Measurements from ENCODE around the gene ANAPC15. TPM values are rescaled to one million over a fixed set of nuclear protein-coding genes. Genes with fewer than 3 reads are reported as not detected.
A peak's percentile ranks its signal among the peaks of the same experiment; 100 is the strongest.

Gene ANAPC15
- polyA plus RNA-seq, 1 of the 3 experiments (the other 2 are of a cell fraction), result 92.3 TPM

DNA sequence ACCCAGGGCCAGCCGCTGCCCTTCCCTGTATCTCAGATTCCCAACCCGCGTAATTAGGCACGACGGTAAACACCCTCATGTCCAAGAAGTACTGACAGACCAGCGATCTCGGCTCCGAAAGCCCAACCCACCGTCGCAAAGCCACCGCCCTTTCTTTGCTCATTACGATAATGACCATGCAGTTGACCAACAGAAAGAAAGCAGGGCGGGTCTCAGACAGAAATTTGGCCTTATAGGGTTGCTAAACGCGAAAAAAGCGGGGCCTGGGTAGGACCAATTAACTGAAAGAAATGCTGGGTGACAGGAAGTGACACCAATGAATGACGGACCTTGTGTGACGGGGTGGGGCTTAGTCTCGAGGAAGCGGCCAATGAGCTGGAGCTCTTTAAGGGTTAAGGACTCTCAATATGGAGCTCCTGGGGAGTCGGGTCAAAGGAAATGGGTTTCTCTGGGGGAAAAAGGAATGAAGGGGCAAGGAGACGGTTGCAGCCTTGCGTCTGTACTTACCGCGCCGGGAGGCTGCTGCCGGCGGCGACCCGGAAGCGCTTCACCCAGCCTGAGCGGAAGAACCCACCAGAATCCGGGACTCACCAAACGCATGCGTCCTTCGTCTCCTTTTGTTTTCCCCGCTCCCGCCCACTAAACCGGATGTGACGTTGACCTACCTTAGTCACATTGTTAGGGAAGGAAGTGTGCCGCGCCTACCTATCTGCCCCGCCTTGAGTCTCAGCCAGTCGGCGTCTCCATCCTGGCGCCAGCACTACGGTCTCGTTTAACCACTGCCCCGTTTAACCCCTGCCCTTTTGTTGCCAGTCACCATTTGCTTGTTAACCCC lies at the start of gene ANAPC15 (continued):
- TF ChIP-seq, protein P1, sequence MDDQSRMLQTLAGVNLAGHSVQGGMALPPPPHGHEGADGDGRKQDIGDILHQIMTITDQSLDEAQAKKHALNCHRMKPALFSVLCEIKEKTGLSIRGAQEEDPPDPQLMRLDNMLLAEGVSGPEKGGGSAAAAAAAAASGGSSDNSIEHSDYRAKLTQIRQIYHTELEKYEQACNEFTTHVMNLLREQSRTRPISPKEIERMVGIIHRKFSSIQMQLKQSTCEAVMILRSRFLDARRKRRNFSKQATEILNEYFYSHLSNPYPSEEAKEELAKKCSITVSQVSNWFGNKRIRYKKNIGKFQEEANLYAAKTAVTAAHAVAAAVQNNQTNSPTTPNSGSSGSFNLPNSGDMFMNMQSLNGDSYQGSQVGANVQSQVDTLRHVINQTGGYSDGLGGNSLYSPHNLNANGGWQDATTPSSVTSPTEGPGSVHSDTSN (IDR thresholded peaks at IDR 0.05), result peak; percentile 97
- TF ChIP-seq MXI1 (IDR thresholded peaks at IDR 0.05; ENCODE audit: low read depth, low read length) (peak; percentile 94), RXRA (IDR thresholded peaks at IDR 0.05; ENCODE audit: borderline replicate concordance, low read depth) (no peak), TEAD4 (IDR thresholded peaks at IDR 0.05; ENCODE audit: borderline replicate concordance, insufficient read depth) (no peak), NFIC (IDR thresholded peaks at IDR 0.05; ENCODE audit: borderline replicate concordance) (no peak), FOXM1 (IDR thresholded peaks at IDR 0.05; ENCODE audit: low read depth) (no peak), ELF1 (IDR thresholded peaks at IDR 0.05) (peak; percentile 69), CHD2 (IDR thresholded peaks at IDR 0.05; ENCODE audit: low read length, partially characterized antibody) (peak; percentile 85), EP300 (IDR thresholded peaks at IDR 0.05; ENCODE audit: borderline replicate concordance in 1 of 2, low read depth in 1 of 2, low read length in 1 of 2) (peak in 1 of 2 experiments; percentile 23; a peak in 1 of 4 replicates), POLR2AphosphoS5 (IDR thresholded peaks at IDR 0.05; ENCODE audit: low read depth, low read length) (peak; percentile 99), NRF1 (IDR thresholded peaks at IDR 0.05; ENCODE audit: low read depth, low read length) (peak; percentile 79), TAF1 (IDR thresholded peaks at IDR 0.05; ENCODE audit: borderline replicate concordance, low read depth, low read length) (peak; percentile 58)
- TF ChIP-seq, protein P2, sequence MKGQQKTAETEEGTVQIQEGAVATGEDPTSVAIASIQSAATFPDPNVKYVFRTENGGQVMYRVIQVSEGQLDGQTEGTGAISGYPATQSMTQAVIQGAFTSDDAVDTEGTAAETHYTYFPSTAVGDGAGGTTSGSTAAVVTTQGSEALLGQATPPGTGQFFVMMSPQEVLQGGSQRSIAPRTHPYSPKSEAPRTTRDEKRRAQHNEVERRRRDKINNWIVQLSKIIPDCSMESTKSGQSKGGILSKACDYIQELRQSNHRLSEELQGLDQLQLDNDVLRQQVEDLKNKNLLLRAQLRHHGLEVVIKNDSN (IDR thresholded peaks at IDR 0.05; ENCODE audit: borderline replicate concordance, low read depth), result peak; percentile 78

DNA sequence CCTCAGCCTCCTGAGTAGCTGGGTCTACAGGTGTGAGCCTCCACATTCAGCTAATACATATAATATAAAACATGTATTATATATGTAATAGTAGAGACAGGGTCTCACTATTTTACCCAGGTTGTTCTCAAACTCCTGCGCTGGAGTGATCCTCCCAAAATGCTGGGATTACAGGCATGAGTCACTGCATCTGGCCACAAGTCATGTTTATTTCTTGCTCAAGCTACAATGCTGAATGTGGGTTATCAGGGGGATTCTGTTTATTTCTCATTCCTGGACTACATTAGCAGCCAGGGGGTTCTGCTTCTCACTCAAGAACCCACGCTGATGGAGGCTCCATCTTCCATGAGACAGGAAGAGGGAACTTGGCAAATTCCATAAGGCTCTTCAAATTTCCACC lies 47.8 kb upstream of the ANAPC15 start:
- Histone ChIP-seq H3K9me2 (no peaks in the 10 kb centered on the region), H3K9me3 (no peaks in the 10 kb centered on the region), H3K27ac (ENCODE audit: low read depth in 2 of 2, low read length in 1 of 2) (no peak overlapping the region), H3F3A (replicated peaks; ENCODE audit: insufficient read depth) (no peaks in the 10 kb centered on the region), H2AFZ (ENCODE audit: low read depth) (no peak overlapping the region), H3K79me2 (ENCODE audit: insufficient read depth) (no peaks in the 10 kb centered on the region), H3K27me3 (ENCODE audit: insufficient read depth) (peaks cover 12% of the 10 kb centered on the region; the same call in 1 of the 2 replicates), H3K4me1 (ENCODE audit: control insufficient read depth in 1 of 2, insufficient read depth in 2 of 2, low read depth in 1 of 2, low read length in 1 of 2) (no peaks in the 10 kb centered on the region), H3K36me3 (replicated peaks in 1 of 2; ENCODE audit: control insufficient read depth in 1 of 2, insufficient read depth in 2 of 2, low read length in 1 of 2) (no peaks in the 10 kb centered on the region), H4K20me1 (ENCODE audit: insufficient read depth) (no peaks in the 10 kb centered on the region), H3K9ac (no peak overlapping the region), H3K4me3 (ENCODE audit: low read depth in 2 of 2, low read length in 1 of 2) (no peak overlapping the region), H3K4me2 (no peak overlapping the region)
- ChIA-PET CTCF (interaction anchor here (2.3 to 5.9 kb wide), 2 partner anchors 16 to 23 kb away, joined by 10 to 30 read pairs; no protein-coding TSS in a partner anchor), POLR2A (no interaction called here)
- TF ChIP-seq EP300 (IDR thresholded peaks at IDR 0.05; ENCODE audit: borderline replicate concordance in 1 of 2, low read depth in 1 of 2, low read length in 1 of 2), result no peak
- TF ChIP-seq YY1 (IDR thresholded peaks at IDR 0.05; ENCODE audit: low read depth), result no peak
- TF ChIP-seq, protein P2 (IDR thresholded peaks at IDR 0.05; ENCODE audit: borderline replicate concordance, low read depth), result no peak
- TF ChIP-seq, protein P3, sequence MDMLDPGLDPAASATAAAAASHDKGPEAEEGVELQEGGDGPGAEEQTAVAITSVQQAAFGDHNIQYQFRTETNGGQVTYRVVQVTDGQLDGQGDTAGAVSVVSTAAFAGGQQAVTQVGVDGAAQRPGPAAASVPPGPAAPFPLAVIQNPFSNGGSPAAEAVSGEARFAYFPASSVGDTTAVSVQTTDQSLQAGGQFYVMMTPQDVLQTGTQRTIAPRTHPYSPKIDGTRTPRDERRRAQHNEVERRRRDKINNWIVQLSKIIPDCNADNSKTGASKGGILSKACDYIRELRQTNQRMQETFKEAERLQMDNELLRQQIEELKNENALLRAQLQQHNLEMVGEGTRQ (IDR thresholded peaks at IDR 0.05; ENCODE audit: borderline replicate concordance, low read depth, low read length), result no peak
- TF ChIP-seq SMC3 (IDR thresholded peaks at IDR 0.05; ENCODE audit: low read depth, low read length), result no peak
- WGBS (ENCODE audit: low lambda C conversion rate), result 67% methylated on average over 2 of the region's 2 CpGs
- no peak for DNase-seq
